ENCODE results near the gene CHODL.

Gene CHODL

GRCh38 chr21:18251065-18251464, 6.4 kb downstream of the CHODL start:
- H3K9me3 ChIP-seq (ENCODE audit: control insufficient read depth, low read length), result no peaks in the 10 kb centered on the region
- H3K36me3 ChIP-seq (ENCODE audit: control insufficient read depth, insufficient read depth, low read length), result no peaks in the 10 kb centered on the region
- H3K4me3 ChIP-seq (ENCODE audit: low read depth, low read length), result no peak overlapping the region
- H2AFZ ChIP-seq, result no peak overlapping the region
- no peaks in the 10 kb centered on the region for H3K27me3 ChIP-seq (ENCODE audit: control insufficient read depth, insufficient read depth, low read length)
- no peak overlapping the region for H3K9ac ChIP-seq
- H3K4me1 ChIP-seq, result no peaks in the 10 kb centered on the region
- H3K27ac ChIP-seq, result no peak overlapping the region
- H3K4me2 ChIP-seq (ENCODE audit: low read length), result no peak overlapping the region
- TF ChIP-seq CTCF (IDR thresholded peaks at IDR 0.05), result no peak
- no peaks in the 10 kb centered on the region for H3K79me2 ChIP-seq

- Histone ChIP-seq H2AFZ (no peak overlapping the region), H3K4me2 (ENCODE audit: low read length) (no peak overlapping the region), H3K27me3 (ENCODE audit: control insufficient read depth, insufficient read depth, low read length) (no peaks in the 10 kb centered on the region), H3K79me2 (no peaks in the 10 kb centered on the region), H3K4me1 (no peaks in the 10 kb centered on the region), H3K4me3 (ENCODE audit: low read depth, low read length) (no peak overlapping the region), H3K36me3 (ENCODE audit: control insufficient read depth, insufficient read depth, low read length) (no peaks in the 10 kb centered on the region), H3K27ac (no peak overlapping the region), H3K9ac (no peak overlapping the region), H3K9me3 (ENCODE audit: control insufficient read depth, low read length) (no peaks in the 10 kb centered on the region)
- TF ChIP-seq CTCF (IDR thresholded peaks at IDR 0.05), result no peak
Observed at GRCh38 chr21:18252256-18252655, 7.6 kb downstream of the CHODL start.

- Histone ChIP-seq H3K27ac (no peak overlapping the region), H2AFZ (no peak overlapping the region), H3K9me3 (ENCODE audit: control insufficient read depth, low read length) (no peaks in the 10 kb centered on the region), H3K79me2 (no peaks in the 10 kb centered on the region), H3K4me1 (no peaks in the 10 kb centered on the region), H3K4me2 (ENCODE audit: low read length) (no peak overlapping the region), H3K4me3 (ENCODE audit: low read depth, low read length) (no peak overlapping the region), H3K27me3 (ENCODE audit: control insufficient read depth, insufficient read depth, low read length) (no peaks in the 10 kb centered on the region), H3K9ac (no peak overlapping the region), H3K36me3 (ENCODE audit: control insufficient read depth, insufficient read depth, low read length) (no peaks in the 10 kb centered on the region)
- no peak for TF ChIP-seq CTCF (IDR thresholded peaks at IDR 0.05)
Observed at GRCh38 chr21:18252680-18253079, 8.0 kb downstream of the CHODL start.

GRCh38 chr21:18253221-18253620, 8.6 kb downstream of the CHODL start:
- TF ChIP-seq CTCF (IDR thresholded peaks at IDR 0.05), result no peak
- no peak overlapping the region for H3K9ac ChIP-seq
- no peaks in the 10 kb centered on the region for H3K36me3 ChIP-seq (ENCODE audit: control insufficient read depth, insufficient read depth, low read length)

GRCh38 chr21:18253799-18254198, 9.2 kb downstream of the CHODL start:
- H3K9me3 ChIP-seq (ENCODE audit: control insufficient read depth, low read length), result no peaks in the 10 kb centered on the region
- no peaks in the 10 kb centered on the region for H3K79me2 ChIP-seq
- TF ChIP-seq CTCF (IDR thresholded peaks at IDR 0.05), result no peak
- no peak overlapping the region for H3K9ac ChIP-seq
- H3K4me2 ChIP-seq (ENCODE audit: low read length), result no peak overlapping the region
- H3K27me3 ChIP-seq (ENCODE audit: control insufficient read depth, insufficient read depth, low read length), result no peaks in the 10 kb centered on the region
- H3K4me1 ChIP-seq, result no peaks in the 10 kb centered on the region
- no peak overlapping the region for H2AFZ ChIP-seq
- no peak overlapping the region for H3K27ac ChIP-seq
- H3K4me3 ChIP-seq (ENCODE audit: low read depth, low read length), result no peak overlapping the region
- H3K36me3 ChIP-seq (ENCODE audit: control insufficient read depth, insufficient read depth, low read length), result no peaks in the 10 kb centered on the region

More at GRCh38 chr21:18253221-18253620, 8.6 kb downstream of the CHODL start:
- Histone ChIP-seq H2AFZ (no peak overlapping the region), H3K4me2 (ENCODE audit: low read length) (no peak overlapping the region), H3K27ac (no peak overlapping the region), H3K4me1 (no peaks in the 10 kb centered on the region), H3K9me3 (ENCODE audit: control insufficient read depth, low read length) (no peaks in the 10 kb centered on the region), H3K4me3 (ENCODE audit: low read depth, low read length) (no peak overlapping the region), H3K27me3 (ENCODE audit: control insufficient read depth, insufficient read depth, low read length) (no peaks in the 10 kb centered on the region), H3K79me2 (no peaks in the 10 kb centered on the region)

All from parathyroid adenoma (tissue), 2 donors.